ENCODE data around the gene ARHGEF28.

Gene ARHGEF28

GRCh38 chr5:73975845-73976244 is 349.8 kb downstream of the ARHGEF28 start:
- TF ChIP-seq CTCF (IDR thresholded peaks at IDR 0.05; ENCODE audit: low read depth, low read length): no peak
- no peak overlapping the region for H3K27ac ChIP-seq
- no peaks in the 10 kb centered on the region for H3K27me3 ChIP-seq (ENCODE audit: insufficient read depth, low read depth, severe bottlenecking)
- DNase-seq: no peak
- no peaks in the 10 kb centered on the region for H3K36me3 ChIP-seq
- H3K9me3 ChIP-seq (ENCODE audit: severe bottlenecking): peaks cover 4% of the 10 kb centered on the region
- H3K4me3 ChIP-seq (ENCODE audit: low read depth, low read length): no peak overlapping the region

GRCh38 chr5:73977146-73977545 is 351.1 kb downstream of the ARHGEF28 start:
- H3K27me3 ChIP-seq (ENCODE audit: insufficient read depth, low read depth, severe bottlenecking): no peaks in the 10 kb centered on the region
- H3K36me3 ChIP-seq: no peaks in the 10 kb centered on the region
- no peak overlapping the region for H3K27ac ChIP-seq
- TF ChIP-seq CTCF (IDR thresholded peaks at IDR 0.05; ENCODE audit: low read depth, low read length): no peak
- DNase-seq: no peak
- H3K4me3 ChIP-seq (ENCODE audit: low read depth, low read length): no peak overlapping the region
- peaks cover 4% of the 10 kb centered on the region for H3K9me3 ChIP-seq (ENCODE audit: severe bottlenecking)

GRCh38 chr5:73979321-73979720 is 353.3 kb downstream of the ARHGEF28 start:
- TF ChIP-seq CTCF (IDR thresholded peaks at IDR 0.05; ENCODE audit: low read depth, low read length): no peak
- Histone ChIP-seq H3K27ac (no peak overlapping the region), H3K36me3 (no peaks in the 10 kb centered on the region), H3K4me3 (ENCODE audit: low read depth, low read length) (no peak overlapping the region), H3K9me3 (ENCODE audit: severe bottlenecking) (no peaks in the 10 kb centered on the region), H3K27me3 (ENCODE audit: insufficient read depth, low read depth, severe bottlenecking) (no peaks in the 10 kb centered on the region)
- peak; percentile 51 for DNase-seq

GRCh38 chr5:73981704-73982103 is 355.7 kb downstream of the ARHGEF28 start:
- TF ChIP-seq CTCF (IDR thresholded peaks at IDR 0.05; ENCODE audit: low read depth, low read length): no peak

GRCh38 chr5:73983644-73984043 is 357.6 kb downstream of the ARHGEF28 start:
- no peak for TF ChIP-seq CTCF (IDR thresholded peaks at IDR 0.05; ENCODE audit: low read depth, low read length)
- Histone ChIP-seq H3K9me3 (ENCODE audit: severe bottlenecking) (no peaks in the 10 kb centered on the region), H3K27ac (no peak overlapping the region), H3K27me3 (ENCODE audit: insufficient read depth, low read depth, severe bottlenecking) (no peaks in the 10 kb centered on the region), H3K4me3 (ENCODE audit: low read depth, low read length) (no peak overlapping the region), H3K36me3 (no peaks in the 10 kb centered on the region)
- DNase-seq: no peak

More at GRCh38 chr5:73981704-73982103, 355.7 kb downstream of the ARHGEF28 start:
- Histone ChIP-seq H3K9me3 (ENCODE audit: severe bottlenecking) (no peaks in the 10 kb centered on the region), H3K27me3 (ENCODE audit: insufficient read depth, low read depth, severe bottlenecking) (no peaks in the 10 kb centered on the region), H3K4me3 (ENCODE audit: low read depth, low read length) (no peak overlapping the region), H3K36me3 (no peaks in the 10 kb centered on the region), H3K27ac (peak overlapping the region; percentile 75)
- peak; percentile 78 for DNase-seq

GRCh38 chr5:73985145-73985544 is 359.1 kb downstream of the ARHGEF28 start:
- no peaks in the 10 kb centered on the region for H3K36me3 ChIP-seq
- H3K4me3 ChIP-seq (ENCODE audit: low read depth, low read length): no peak overlapping the region
- TF ChIP-seq CTCF (IDR thresholded peaks at IDR 0.05; ENCODE audit: low read depth, low read length): peak; percentile 49; the same call in 1 of the 2 replicates
- peak; percentile 34 for DNase-seq
- H3K27ac ChIP-seq: no peak overlapping the region
- no peaks in the 10 kb centered on the region for H3K9me3 ChIP-seq (ENCODE audit: severe bottlenecking)
- H3K27me3 ChIP-seq (ENCODE audit: insufficient read depth, low read depth, severe bottlenecking): no peaks in the 10 kb centered on the region
